NB4 (cell line): ENCODE data around the gene ZNF319.

ENCODE experiments used
- CTCF ChIP-seq: IDR thresholded peaks from one replicate; pipeline ENCODE4 v1.5.1; 2012; ENCODE audit warnings: low read depth, low read length
- MAX ChIP-seq: IDR thresholded peaks from 2 replicates; pipeline ENCODE4 v1.6.1; 2011; ENCODE audit warnings: low read depth, low read length
- POLR2A ChIP-seq: IDR thresholded peaks from 2 replicates; pipeline ENCODE4 v1.6.1; 2011; ENCODE audit warnings: mild to moderate bottlenecking; ENCODE audit not compliant: insufficient read length; ENCODE audit errors: extremely low read depth

GRCh38 chr16:58012481-58012880 is 12.0 kb upstream of the ZNF319 start:
- no peak for TF ChIP-seq POLR2A
- TF ChIP-seq CTCF = no peak
- TF ChIP-seq MAX = no peak
